Measurements from ENCODE around the gene TAF4. TPM values are rescaled to one million over a fixed set of nuclear protein-coding genes. Genes with fewer than 3 reads are reported as not detected.
"Not testable (repeated sequence)": the region's sequence is repeated elsewhere in the genome, so short reads cannot be mapped to it uniquely, and the experiment has no call there.

The TAF4 gene
- total and polyA plus RNA-seq, 2 donors (not counting 3 experiments of a cell fraction or from before 2014, with no cell fraction given) = 6.1 to 19.5 TPM

GRCh38 chr20:61982191-61982950 lies 83.3 kb downstream of the TAF4 start:
- intact Hi-C loops (cut with micrococcal nuclease) (no loop called here), dilution Hi-C loops (cut with MboI; ENCODE audit: extremely low pct_ligation_motif_present, low sequenced_read_pairs) (no loop called here)
- Histone ChIP-seq H3K79me2 (ENCODE audit: control insufficient read depth, insufficient read depth, low read length) (no peaks in the 10 kb centered on the region), H4K20me1 (replicated peaks; ENCODE audit: control insufficient read depth, extremely low read depth, insufficient read depth, low read length) (no peaks in the 10 kb centered on the region), H3K36me3 (ENCODE audit: control insufficient read depth in 2 of 2, extremely low read depth in 1 of 2, insufficient read depth in 2 of 2, low read length in 2 of 2) (peaks cover 0 to 4% of the 10 kb centered on the region in 2 experiments), H3K27me3 (ENCODE audit: control insufficient read depth in 2 of 2, insufficient read depth in 2 of 2, low read length in 2 of 2) (no peaks in the 10 kb centered on the region), H3K27ac (ENCODE audit: insufficient read depth, low read depth, low read length) (no peak overlapping the region), H3K4me3 (replicated peaks in 1 of 3; ENCODE audit: insufficient read depth in 1 of 3, low read depth in 1 of 3, low read length in 3 of 3) (no peak overlapping the region), H3K9me3 (replicated peaks; ENCODE audit: control insufficient read depth, insufficient read depth, low read length) (no peaks in the 10 kb centered on the region), H3K9me1 (replicated peaks; ENCODE audit: control insufficient read depth, extremely low read depth, insufficient read depth, low read length) (no peaks in the 10 kb centered on the region), H2AFZ (ENCODE audit: low read depth, low read length) (no peak overlapping the region), H3K4me1 (ENCODE audit: control insufficient read depth, extremely low read depth, insufficient read depth, low read length) (no peaks in the 10 kb centered on the region), H3K4me2 (ENCODE audit: insufficient read depth, low read length) (no peak overlapping the region), H3K9ac (replicated peaks; ENCODE audit: extremely low read depth, insufficient read depth, low read length) (no peak overlapping the region)
- FAIRE-seq = no peak
- no peak for DNase-seq (ENCODE audit: low read depth, low spot score)
- TF ChIP-seq MYC (IDR thresholded peaks at IDR 0.05; ENCODE audit: low read depth, low read length) (no peak), JUN (IDR thresholded peaks at IDR 0.05; ENCODE audit: borderline replicate concordance, insufficient read depth, insufficient read length, low read depth) (no peak), MAX (IDR thresholded peaks at IDR 0.05; ENCODE audit: insufficient read depth, insufficient read length) (no peak), POLR2AphosphoS5 (IDR thresholded peaks at IDR 0.05; ENCODE audit: insufficient read depth, low read depth, low read length) (no peak), FOS (IDR thresholded peaks at IDR 0.05; ENCODE audit: borderline replicate concordance, insufficient read depth, low read length) (no peak), CTCF (IDR thresholded peaks at IDR 0.05; ENCODE audit: extremely low read depth in 1 of 2, insufficient read depth in 1 of 2, low read depth in 1 of 2, low read length in 2 of 2) (no peak), EZH2 (IDR thresholded peaks at IDR 0.05; ENCODE audit: borderline replicate concordance, low read depth, low read length, severe bottlenecking) (no peak), GATA2 (IDR thresholded peaks at IDR 0.05; ENCODE audit: insufficient read depth, insufficient read length, low read depth, low read length) (no peak), POLR2A (IDR thresholded peaks at IDR 0.05; ENCODE audit: low read depth, low read length) (no peak)
- POLR2A ChIA-PET = no interaction called here
- BruUV-seq (replicated peaks) = no TSS peak
- CTCF ChIA-PET = no interaction called here

- dilution Hi-C loops (cut with MboI; ENCODE audit: extremely low pct_ligation_motif_present, low sequenced_read_pairs); FAIRE-seq; H3K4me3 ChIP-seq (replicated peaks in 1 of 3; ENCODE audit: insufficient read depth in 1 of 3, low read depth in 1 of 3, low read length in 3 of 3); H3K4me1 ChIP-seq (ENCODE audit: control insufficient read depth, extremely low read depth, insufficient read depth, low read length); H3K79me2 ChIP-seq (ENCODE audit: control insufficient read depth, insufficient read depth, low read length); H3K9me3 ChIP-seq (replicated peaks; ENCODE audit: control insufficient read depth, insufficient read depth, low read length); BruUV-seq (replicated peaks); POLR2A ChIA-PET; H3K4me2 ChIP-seq (ENCODE audit: insufficient read depth, low read length); H3K36me3 ChIP-seq (ENCODE audit: control insufficient read depth in 2 of 2, extremely low read depth in 1 of 2, insufficient read depth in 2 of 2, low read length in 2 of 2); CTCF ChIA-PET; H3K27me3 ChIP-seq (ENCODE audit: control insufficient read depth in 2 of 2, insufficient read depth in 2 of 2, low read length in 2 of 2); DNase-seq (ENCODE audit: low read depth, low spot score); intact Hi-C loops (cut with micrococcal nuclease); H2AFZ ChIP-seq (ENCODE audit: low read depth, low read length); H3K27ac ChIP-seq (ENCODE audit: insufficient read depth, low read depth, low read length); H4K20me1 ChIP-seq (replicated peaks; ENCODE audit: control insufficient read depth, extremely low read depth, insufficient read depth, low read length); H3K9ac ChIP-seq (replicated peaks; ENCODE audit: extremely low read depth, insufficient read depth, low read length); H3K9me1 ChIP-seq (replicated peaks; ENCODE audit: control insufficient read depth, extremely low read depth, insufficient read depth, low read length): not testable (repeated sequence)
Measured at GRCh38 chr20:61981691-61982090, 84.0 kb downstream of the TAF4 start.

Data from endothelial cell of umbilical vein (primary cell).